Measurements from ENCODE around the gene MAST4. TPM values are rescaled to one million over a fixed set of nuclear protein-coding genes. Genes with fewer than 3 reads are reported as not detected.

Gene MAST4
- total and polyA plus RNA-seq, 2 of the 13 experiments (the other 11 are each of a cell fraction or from before 2014, with no cell fraction given) = 3.4 to 3.7 TPM

- no TSS peak for BruUV-seq (replicated peaks)
- no peak overlapping the region for H3K9ac ChIP-seq (ENCODE audit: insufficient read depth, low read depth, low read length)
- intact Hi-C loops (cut with micrococcal nuclease; ENCODE audit: unreplicated experiment) = no loop called here
- TF ChIP-seq YEATS2 (CRISPR knock-in tag; IDR thresholded peaks at IDR 0.05; ENCODE audit: borderline replicate concordance) = no peak
- TF ChIP-seq ZNF264 (CRISPR knock-in tag; IDR thresholded peaks at IDR 0.05) = no peak
- TF ChIP-seq, protein P1, sequence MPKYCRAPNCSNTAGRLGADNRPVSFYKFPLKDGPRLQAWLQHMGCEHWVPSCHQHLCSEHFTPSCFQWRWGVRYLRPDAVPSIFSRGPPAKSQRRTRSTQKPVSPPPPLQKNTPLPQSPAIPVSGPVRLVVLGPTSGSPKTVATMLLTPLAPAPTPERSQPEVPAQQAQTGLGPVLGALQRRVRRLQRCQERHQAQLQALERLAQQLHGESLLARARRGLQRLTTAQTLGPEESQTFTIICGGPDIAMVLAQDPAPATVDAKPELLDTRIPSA (CRISPR knock-in tag; IDR thresholded peaks at IDR 0.05; ENCODE audit: borderline replicate concordance) = no peak
- no peak for TF ChIP-seq ZNF138 (CRISPR knock-in tag; IDR thresholded peaks at IDR 0.05; ENCODE audit: low read depth)
- TF ChIP-seq, protein P2, sequence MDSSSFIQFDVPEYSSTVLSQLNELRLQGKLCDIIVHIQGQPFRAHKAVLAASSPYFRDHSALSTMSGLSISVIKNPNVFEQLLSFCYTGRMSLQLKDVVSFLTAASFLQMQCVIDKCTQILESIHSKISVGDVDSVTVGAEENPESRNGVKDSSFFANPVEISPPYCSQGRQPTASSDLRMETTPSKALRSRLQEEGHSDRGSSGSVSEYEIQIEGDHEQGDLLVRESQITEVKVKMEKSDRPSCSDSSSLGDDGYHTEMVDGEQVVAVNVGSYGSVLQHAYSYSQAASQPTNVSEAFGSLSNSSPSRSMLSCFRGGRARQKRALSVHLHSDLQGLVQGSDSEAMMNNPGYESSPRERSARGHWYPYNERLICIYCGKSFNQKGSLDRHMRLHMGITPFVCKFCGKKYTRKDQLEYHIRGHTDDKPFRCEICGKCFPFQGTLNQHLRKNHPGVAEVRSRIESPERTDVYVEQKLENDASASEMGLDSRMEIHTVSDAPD (CRISPR knock-in tag; IDR thresholded peaks at IDR 0.05) = no peak
- no peak for TF ChIP-seq ZNF646 (CRISPR knock-in tag; IDR thresholded peaks at IDR 0.05)
- TF ChIP-seq NFKBIZ (CRISPR knock-in tag; IDR thresholded peaks at IDR 0.05) = no peak
- no peak for TF ChIP-seq ZNF883 (CRISPR knock-in tag; IDR thresholded peaks at IDR 0.05; ENCODE audit: not compliant biosample characterization)
- TF ChIP-seq ZNF740 (CRISPR knock-in tag; IDR thresholded peaks at IDR 0.05) = no peak
- TF ChIP-seq KDM5A (IDR thresholded peaks at IDR 0.05; ENCODE audit: borderline replicate concordance, low read length) = no peak
- no peak for TF ChIP-seq IKZF5 (CRISPR knock-in tag; IDR thresholded peaks at IDR 0.05)
Measured at GRCh38 chr5:67021521-67021920, 425.3 kb downstream of the MAST4 start.

More at GRCh38 chr5:67021521-67021920, 425.3 kb downstream of the MAST4 start:
- H3K36me3 ChIP-seq (replicated peaks in 1 of 2; ENCODE audit: control insufficient read depth in 1 of 2, insufficient read depth in 2 of 2, low read length in 2 of 2) = no peaks in the 10 kb centered on the region
- H4K20me1 ChIP-seq (ENCODE audit: insufficient read depth, low read length) = no peaks in the 10 kb centered on the region
- ChIA-PET POLR2A (no interaction called here), CTCF (ENCODE audit: low intra/inter-chr PET ratio, low total read pairs) (no interaction called here)
- FAIRE-seq (no peak), DNase-seq (ENCODE audit: low spot score) (no peak), ATAC-seq (no peak)
- no peak overlapping the region for H3K27ac ChIP-seq (ENCODE audit: extremely low read length, insufficient read depth, low read length)
- H3K4me1 ChIP-seq (ENCODE audit: insufficient read depth, low read length) = no peaks in the 10 kb centered on the region
- in situ Hi-C loops (cut with HindIII; ENCODE audit: extremely low pct_ligation_motif_present, low pct_unique_long_range_greater_than_20kb) = no loop called here
- no peaks in the 10 kb centered on the region for H3K79me2 ChIP-seq (ENCODE audit: insufficient read depth, low read length)
- H3K4me2 ChIP-seq (ENCODE audit: low read depth, low read length) = no peak overlapping the region
- no peak overlapping the region for H2AFZ ChIP-seq (ENCODE audit: low read length)
- H3K9me3 ChIP-seq (ENCODE audit: low read length) = no peaks in the 10 kb centered on the region
- H3K27me3 ChIP-seq (ENCODE audit: control insufficient read depth in 1 of 2, insufficient read depth in 2 of 2, low read length in 2 of 2) = no peaks in the 10 kb centered on the region
- H3K4me3 ChIP-seq (replicated peaks in 1 of 3; ENCODE audit: insufficient read depth in 1 of 3, low read depth in 2 of 3, low read length in 3 of 3) = no peak overlapping the region

Measured in HepG2 (cell line).